Measurements from ENCODE around the gene DOCK3. TPM values are rescaled to one million over a fixed set of nuclear protein-coding genes. Genes with fewer than 3 reads are reported as not detected.

DOCK3 gene
- total RNA-seq, 1 donor from 2014 or later, result 0.98 TPM

GRCh38 chr3:51374456-51374855 is 699.7 kb downstream of the DOCK3 start:
- intact Hi-C loops (cut with DNase I), result no loop called here
- no peak overlapping the region for H3K27ac ChIP-seq
- H3K4me1 ChIP-seq, result no peaks in the 10 kb centered on the region
- H3K36me3 ChIP-seq, result no peaks in the 10 kb centered on the region
- TF ChIP-seq POLR2A (IDR thresholded peaks at IDR 0.05), result no peak
- DNase-seq (ENCODE audit: extremely low spot score in 2 of 2), result no peak
- no peak overlapping the region for H3K4me3 ChIP-seq
- no peaks in the 10 kb centered on the region for H3K9me3 ChIP-seq
- no peaks in the 10 kb centered on the region for H3K27me3 ChIP-seq

- DNase-seq (ENCODE audit: extremely low spot score in 2 of 2), result no peak
- Histone ChIP-seq H3K36me3 (no peaks in the 10 kb centered on the region), H3K4me3 (no peak overlapping the region), H3K27me3 (no peaks in the 10 kb centered on the region), H3K9me3 (no peaks in the 10 kb centered on the region), H3K4me1 (no peaks in the 10 kb centered on the region), H3K27ac (no peak overlapping the region)
- TF ChIP-seq CTCF (IDR thresholded peaks at IDR 0.05), result no peak
- no peak for TF ChIP-seq POLR2A (IDR thresholded peaks at IDR 0.05)
- TF ChIP-seq POLR2AphosphoS5 (IDR thresholded peaks at IDR 0.05; ENCODE audit: insufficient read depth in 1 of 2, low read depth in 1 of 2), result no peak
- intact Hi-C loops (cut with DNase I), result no loop called here
Measured at GRCh38 chr3:51375136-51375535, 700.4 kb downstream of the DOCK3 start.

- no peaks in the 10 kb centered on the region for H3K9me3 ChIP-seq
- H3K4me3 ChIP-seq, result no peak overlapping the region
- H3K36me3 ChIP-seq, result no peaks in the 10 kb centered on the region
- TF ChIP-seq CTCF (IDR thresholded peaks at IDR 0.05), result no peak
- no peak for TF ChIP-seq POLR2A (IDR thresholded peaks at IDR 0.05)
- TF ChIP-seq POLR2AphosphoS5 (IDR thresholded peaks at IDR 0.05; ENCODE audit: insufficient read depth in 1 of 2, low read depth in 1 of 2), result no peak
- no peaks in the 10 kb centered on the region for H3K4me1 ChIP-seq
- H3K27me3 ChIP-seq, result no peaks in the 10 kb centered on the region
- intact Hi-C loops (cut with DNase I), result no loop called here
- no peak for DNase-seq (ENCODE audit: extremely low spot score in 2 of 2)
- no peak overlapping the region for H3K27ac ChIP-seq
Measured at GRCh38 chr3:51375571-51375970, 700.8 kb downstream of the DOCK3 start.

- intact Hi-C loops (cut with DNase I), result no loop called here
- H3K27ac ChIP-seq, result no peak overlapping the region
- H3K4me3 ChIP-seq, result no peak overlapping the region
- no peaks in the 10 kb centered on the region for H3K9me3 ChIP-seq
- DNase-seq (ENCODE audit: extremely low spot score in 2 of 2), result no peak
- H3K4me1 ChIP-seq, result no peaks in the 10 kb centered on the region
- TF ChIP-seq CTCF (IDR thresholded peaks at IDR 0.05) (no peak), POLR2AphosphoS5 (IDR thresholded peaks at IDR 0.05; ENCODE audit: insufficient read depth in 1 of 2, low read depth in 1 of 2) (no peak), POLR2A (IDR thresholded peaks at IDR 0.05) (no peak)
- no peaks in the 10 kb centered on the region for H3K36me3 ChIP-seq
- H3K27me3 ChIP-seq, result no peaks in the 10 kb centered on the region
Measured at GRCh38 chr3:51378065-51378464, 703.3 kb downstream of the DOCK3 start.

GRCh38 chr3:51378726-51379125 is 704.0 kb downstream of the DOCK3 start:
- Histone ChIP-seq H3K9me3 (no peaks in the 10 kb centered on the region), H3K4me1 (peaks cover 6% of the 10 kb centered on the region), H3K36me3 (no peaks in the 10 kb centered on the region), H3K27ac (no peak overlapping the region), H3K27me3 (no peaks in the 10 kb centered on the region), H3K4me3 (no peak overlapping the region)
- no peak for TF ChIP-seq POLR2A (IDR thresholded peaks at IDR 0.05)
- no peak for TF ChIP-seq CTCF (IDR thresholded peaks at IDR 0.05)
- no peak for TF ChIP-seq POLR2AphosphoS5 (IDR thresholded peaks at IDR 0.05; ENCODE audit: insufficient read depth in 1 of 2, low read depth in 1 of 2)
- no peak for DNase-seq (ENCODE audit: extremely low spot score in 2 of 2)
- intact Hi-C loops (cut with DNase I), result no loop called here

GRCh38 chr3:51379301-51379700 is 704.6 kb downstream of the DOCK3 start:
- no peak overlapping the region for H3K27ac ChIP-seq
- TF ChIP-seq CTCF (IDR thresholded peaks at IDR 0.05) (no peak), POLR2AphosphoS5 (IDR thresholded peaks at IDR 0.05; ENCODE audit: insufficient read depth in 1 of 2, low read depth in 1 of 2) (no peak), POLR2A (IDR thresholded peaks at IDR 0.05) (no peak)
- H3K27me3 ChIP-seq, result no peaks in the 10 kb centered on the region
- H3K36me3 ChIP-seq, result no peaks in the 10 kb centered on the region
- H3K4me3 ChIP-seq, result no peak overlapping the region
- no peak for DNase-seq (ENCODE audit: extremely low spot score in 2 of 2)
- H3K9me3 ChIP-seq, result no peaks in the 10 kb centered on the region
- H3K4me1 ChIP-seq, result peaks cover 12% of the 10 kb centered on the region
- intact Hi-C loops (cut with DNase I), result no loop called here

Measured in vagina (tissue), 2 donors.